Stimulated activated CD8-positive, alpha-beta memory T cell treated with anti-CD3 and anti-CD28 coated beads, Interleukin-15, amount 100 ng/mL, for 1 hour (primary cell): ENCODE results near the gene ECI1.
A peak's percentile ranks its signal among the peaks of the same experiment; 100 is the strongest.
"Not testable (repeated sequence)": the region's sequence is repeated elsewhere in the genome, so short reads cannot be mapped to it uniquely, and the experiment has no call there.

Experiments
- DNase-seq: peaks from one replicate; pipeline ENCODE4 v3.0.0-alpha.2; 2020; ENCODE audit warnings: low read depth

ECI1 gene

GRCh38 chr16:2278956-2279800, 27.8 kb upstream of the ECI1 start:
- no peak for DNase-seq

GRCh38 chr16:2278272-2278608, 26.9 kb upstream of the ECI1 start:
- DNase-seq, result no peak

GRCh38 chr16:2277466-2278271, 26.3 kb upstream of the ECI1 start:
- DNase-seq, result no peak

GRCh38 chr16:2276368-2277195, 25.2 kb upstream of the ECI1 start:
- DNase-seq, result no peak

- no peak for DNase-seq
Observed at GRCh38 chr16:2275476-2276367, 24.3 kb upstream of the ECI1 start.

GRCh38 chr16:2273931-2274330, 22.5 kb upstream of the ECI1 start:
- DNase-seq, result no peak

GRCh38 chr16:2273484-2273883, 22.1 kb upstream of the ECI1 start:
- no peak for DNase-seq

- no peak for DNase-seq
Observed at GRCh38 chr16:2271848-2272461, 20.6 kb upstream of the ECI1 start.

- no peak for DNase-seq
Observed at GRCh38 chr16:2270588-2271470, 19.4 kb upstream of the ECI1 start.

GRCh38 chr16:2270070-2270462, 18.7 kb upstream of the ECI1 start:
- no peak for DNase-seq

- peak; percentile 94 for DNase-seq
Observed at GRCh38 chr16:2267913-2268666, 16.7 kb upstream of the ECI1 start, which contains the start of gene RNPS1. Gene RNPS1, minus strand, starts transcription at chr16:2268126. Its CDS starts 3,483 bp downstream, at chr16:2264643.

GRCh38 chr16:2267505-2267912, 16.1 kb upstream of the ECI1 start:
- DNase-seq, result not testable (repeated sequence)

GRCh38 chr16:2266887-2267286, 15.5 kb upstream of the ECI1 start:
- not testable (repeated sequence) for DNase-seq

- not testable (repeated sequence) for DNase-seq
Observed at GRCh38 chr16:2263026-2263425, 11.6 kb upstream of the ECI1 start.

- DNase-seq, result no peak
Observed at GRCh38 chr16:2260250-2260649, 8.9 kb upstream of the ECI1 start.

- DNase-seq, result not testable (repeated sequence)
Observed at GRCh38 chr16:2258530-2258929, 7.1 kb upstream of the ECI1 start.

GRCh38 chr16:2257726-2258125, 6.3 kb upstream of the ECI1 start:
- DNase-seq, result no peak

- DNase-seq, result no peak
Observed at GRCh38 chr16:2256531-2257140, 5.2 kb upstream of the ECI1 start.

GRCh38 chr16:2253293-2253692, 1.9 kb upstream of the ECI1 start:
- DNase-seq, result no peak
